Measurements from ENCODE around the gene TMEM45A. TPM values are rescaled to one million over a fixed set of nuclear protein-coding genes. Genes with fewer than 3 reads are reported as not detected.

The TMEM45A gene
- total RNA-seq, 1 experiment from 2014 or later, result 6.6 TPM

GRCh38 chr3:100531093-100531492 is 38.7 kb downstream of the TMEM45A start (continued):
- TF ChIP-seq PRDM15 (CRISPR knock-in tag; IDR thresholded peaks at IDR 0.05) (no peak), ZNF423 (CRISPR knock-in tag; IDR thresholded peaks at IDR 0.05) (no peak), PREB (CRISPR knock-in tag; IDR thresholded peaks at IDR 0.05; ENCODE audit: borderline replicate concordance) (no peak)

- no peak for ATAC-seq
- ChIA-PET CTCF (no interaction called here), POLR2A (no interaction called here)
- H3K27me3 Mint-ChIP-seq (ENCODE audit: low read depth), result no peaks in the 10 kb centered on the region
- no peak overlapping the region for H3K27ac Mint-ChIP-seq
- no peaks in the 10 kb centered on the region for H3K9me3 Mint-ChIP-seq
- 0 out of 2 replicates have a peak, but pooled peaks cover 3% of the 10 kb centered on the region for H3K4me1 Mint-ChIP-seq
- H3K36me3 Mint-ChIP-seq, result no peaks in the 10 kb centered on the region
- TF ChIP-seq GTF2I (CRISPR knock-in tag; conservative IDR thresholded peaks at IDR 0.05), result no peak
- no peak for TF ChIP-seq ELF4 (CRISPR knock-in tag; IDR thresholded peaks at IDR 0.05; ENCODE audit: low read depth)
- no peak for TF ChIP-seq JUN (CRISPR knock-in tag; IDR thresholded peaks at IDR 0.05)
- TF ChIP-seq IRF2 (CRISPR knock-in tag; IDR thresholded peaks at IDR 0.05; ENCODE audit: borderline replicate concordance, low read depth), result no peak
- TF ChIP-seq E2F5 (CRISPR knock-in tag; IDR thresholded peaks at IDR 0.05), result no peak
- no peak for TF ChIP-seq FOXP1 (CRISPR knock-in tag; IDR thresholded peaks at IDR 0.05; ENCODE audit: borderline replicate concordance)
- no peak overlapping the region for H3K4me3 Mint-ChIP-seq
- DNase-seq (ENCODE audit: low spot score), result no peak
These were observed 40.0 kb downstream of the TMEM45A start for GRCh38 chr3:100532411-100532810.

GRCh38 chr3:100533176-100533575 is 40.8 kb downstream of the TMEM45A start:
- 0 out of 2 replicates have a peak, but pooled peaks cover 3% of the 10 kb centered on the region for H3K4me1 Mint-ChIP-seq
- H3K36me3 Mint-ChIP-seq, result no peaks in the 10 kb centered on the region
- CTCF ChIA-PET, result no interaction called here
- DNase-seq (ENCODE audit: low spot score) (no peak), ATAC-seq (no peak)
- H3K4me3 Mint-ChIP-seq, result no peak overlapping the region
- H3K27me3 Mint-ChIP-seq (ENCODE audit: low read depth), result no peaks in the 10 kb centered on the region
- TF ChIP-seq STAT6 (CRISPR knock-in tag; conservative IDR thresholded peaks at IDR 0.05; ENCODE audit: low read depth), result no peak
- no peak for TF ChIP-seq MLX (CRISPR knock-in tag; IDR thresholded peaks at IDR 0.05)
- no peak for TF ChIP-seq TCF7 (CRISPR knock-in tag; IDR thresholded peaks at IDR 0.05; ENCODE audit: low read depth)
- TF ChIP-seq FOXJ3 (CRISPR knock-in tag; IDR thresholded peaks at IDR 0.05; ENCODE audit: borderline replicate concordance), result no peak
- TF ChIP-seq ATF1 (CRISPR knock-in tag; IDR thresholded peaks at IDR 0.05), result no peak
- TF ChIP-seq FOXP1 (CRISPR knock-in tag; IDR thresholded peaks at IDR 0.05; ENCODE audit: borderline replicate concordance), result no peak
- H3K9me3 Mint-ChIP-seq, result no peaks in the 10 kb centered on the region
- POLR2A ChIA-PET, result no interaction called here
- H3K27ac Mint-ChIP-seq, result no peak overlapping the region
